ENCODE data around the gene VEGFD.
A peak's percentile ranks its signal among the peaks of the same experiment; 100 is the strongest.

Gene VEGFD

GRCh38 chrX:15401378-15401777 lies 17.2 kb upstream of the VEGFD start:
- TF ChIP-seq, protein P1, sequence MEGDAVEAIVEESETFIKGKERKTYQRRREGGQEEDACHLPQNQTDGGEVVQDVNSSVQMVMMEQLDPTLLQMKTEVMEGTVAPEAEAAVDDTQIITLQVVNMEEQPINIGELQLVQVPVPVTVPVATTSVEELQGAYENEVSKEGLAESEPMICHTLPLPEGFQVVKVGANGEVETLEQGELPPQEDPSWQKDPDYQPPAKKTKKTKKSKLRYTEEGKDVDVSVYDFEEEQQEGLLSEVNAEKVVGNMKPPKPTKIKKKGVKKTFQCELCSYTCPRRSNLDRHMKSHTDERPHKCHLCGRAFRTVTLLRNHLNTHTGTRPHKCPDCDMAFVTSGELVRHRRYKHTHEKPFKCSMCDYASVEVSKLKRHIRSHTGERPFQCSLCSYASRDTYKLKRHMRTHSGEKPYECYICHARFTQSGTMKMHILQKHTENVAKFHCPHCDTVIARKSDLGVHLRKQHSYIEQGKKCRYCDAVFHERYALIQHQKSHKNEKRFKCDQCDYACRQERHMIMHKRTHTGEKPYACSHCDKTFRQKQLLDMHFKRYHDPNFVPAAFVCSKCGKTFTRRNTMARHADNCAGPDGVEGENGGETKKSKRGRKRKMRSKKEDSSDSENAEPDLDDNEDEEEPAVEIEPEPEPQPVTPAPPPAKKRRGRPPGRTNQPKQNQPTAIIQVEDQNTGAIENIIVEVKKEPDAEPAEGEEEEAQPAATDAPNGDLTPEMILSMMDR (IDR thresholded peaks at IDR 0.05; ENCODE audit: borderline replicate concordance, control extremely low read depth, extremely low read depth, insufficient read depth, missing control alignments), result no peak
- in situ Hi-C loops (cut with MboI; ENCODE audit: low sequenced_read_pairs, unreplicated experiment), result no loop called here
- no peak for DNase-seq (ENCODE audit: low spot score)

DNA sequence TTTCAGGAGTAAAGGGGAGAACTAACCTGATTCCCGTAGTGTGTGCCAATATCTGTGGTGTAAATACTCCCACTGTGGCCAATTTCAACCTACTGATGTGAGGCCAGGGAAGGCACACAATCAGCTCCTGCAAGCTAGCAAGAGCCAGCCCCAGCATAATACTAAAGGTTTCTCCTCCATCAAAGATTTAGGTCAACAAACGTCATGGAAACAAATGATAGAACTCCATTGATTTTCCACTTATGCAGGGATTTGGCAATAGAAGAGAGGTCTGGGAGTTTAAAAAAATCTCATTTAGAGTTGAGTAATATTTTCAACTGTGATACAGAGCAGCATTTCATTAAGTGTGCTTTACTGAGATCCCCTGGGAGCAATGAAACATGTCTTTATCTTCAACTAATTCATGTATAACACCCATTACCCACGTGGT lies 15.8 kb upstream of the VEGFD start:
- TF ChIP-seq, protein P1 (IDR thresholded peaks at IDR 0.05; ENCODE audit: borderline replicate concordance, control extremely low read depth, extremely low read depth, insufficient read depth, missing control alignments), result no peak
- in situ Hi-C loops (cut with MboI; ENCODE audit: low sequenced_read_pairs, unreplicated experiment), result no loop called here
- DNase-seq (ENCODE audit: low spot score), result no peak

DNA sequence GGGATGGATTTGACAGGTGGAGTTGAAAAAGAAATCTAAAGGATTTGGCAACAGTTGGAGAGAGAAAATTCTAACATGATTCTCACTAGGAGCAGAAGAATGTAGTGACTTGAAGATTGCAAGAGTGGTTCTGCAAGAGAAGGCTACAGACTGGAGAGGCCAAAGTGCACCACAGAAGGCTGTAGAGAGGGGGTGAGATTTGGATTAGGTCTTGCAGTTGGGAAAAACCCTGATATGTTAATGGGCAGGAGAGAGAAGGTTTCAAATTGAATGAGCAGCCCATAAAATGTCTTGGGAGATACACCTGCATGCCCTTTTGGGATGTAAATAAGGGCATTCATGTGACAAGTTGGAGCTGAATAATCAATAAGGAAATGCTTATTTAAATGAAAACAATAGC lies 14.7 kb upstream of the VEGFD start:
- TF ChIP-seq, protein P1 (IDR thresholded peaks at IDR 0.05; ENCODE audit: borderline replicate concordance, control extremely low read depth, extremely low read depth, insufficient read depth, missing control alignments), result no peak
- DNase-seq (ENCODE audit: low spot score), result peak; percentile 23
- in situ Hi-C loops (cut with MboI; ENCODE audit: low sequenced_read_pairs, unreplicated experiment), result no loop called here

DNA sequence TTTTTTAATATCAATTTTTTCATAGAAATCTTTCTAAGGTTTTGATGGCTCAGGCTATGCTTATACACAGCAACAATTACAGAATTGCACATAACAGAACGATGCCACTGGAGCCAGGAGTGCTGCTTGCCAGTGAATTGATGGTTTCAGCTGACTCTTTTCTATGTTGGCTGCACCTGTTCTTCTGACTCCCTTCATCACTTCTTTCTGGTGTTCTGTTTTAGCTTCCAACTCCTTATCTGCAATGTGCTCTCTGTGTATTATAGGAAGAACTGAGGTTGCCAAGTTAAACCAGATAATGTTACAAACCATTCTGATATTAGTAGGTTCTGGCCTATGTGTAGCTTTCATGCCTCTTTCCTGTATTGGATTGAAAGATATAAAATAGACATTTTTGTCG lies 11.6 kb upstream of the VEGFD start:
- TF ChIP-seq, protein P1 (IDR thresholded peaks at IDR 0.05; ENCODE audit: borderline replicate concordance, control extremely low read depth, extremely low read depth, insufficient read depth, missing control alignments), result no peak
- in situ Hi-C loops (cut with MboI; ENCODE audit: low sequenced_read_pairs, unreplicated experiment), result no loop called here
- DNase-seq (ENCODE audit: low spot score), result no peak

DNA sequence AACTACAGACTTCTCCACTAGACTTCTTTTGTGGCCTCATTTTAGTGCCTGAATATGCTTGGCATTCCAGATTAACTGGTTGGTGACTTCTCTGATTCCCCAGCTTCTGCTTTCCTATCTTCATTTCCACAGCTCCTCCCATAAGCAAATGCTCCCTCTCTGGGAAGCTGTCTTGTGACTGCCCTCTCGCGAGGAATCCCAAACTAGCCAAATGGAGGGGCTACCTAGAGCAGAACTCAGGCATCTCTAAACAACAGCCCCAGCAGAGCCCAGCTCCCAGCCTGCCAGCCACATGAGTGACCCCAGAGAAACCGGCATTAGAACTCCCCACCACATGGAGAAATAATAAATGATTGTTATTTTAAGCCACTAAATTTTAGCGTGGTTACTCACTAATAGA lies 7.6 kb upstream of the VEGFD start:
- no peak for DNase-seq (ENCODE audit: low spot score)
- TF ChIP-seq, protein P1 (IDR thresholded peaks at IDR 0.05; ENCODE audit: borderline replicate concordance, control extremely low read depth, extremely low read depth, insufficient read depth, missing control alignments), result no peak
- in situ Hi-C loops (cut with MboI; ENCODE audit: low sequenced_read_pairs, unreplicated experiment), result no loop called here

DNA sequence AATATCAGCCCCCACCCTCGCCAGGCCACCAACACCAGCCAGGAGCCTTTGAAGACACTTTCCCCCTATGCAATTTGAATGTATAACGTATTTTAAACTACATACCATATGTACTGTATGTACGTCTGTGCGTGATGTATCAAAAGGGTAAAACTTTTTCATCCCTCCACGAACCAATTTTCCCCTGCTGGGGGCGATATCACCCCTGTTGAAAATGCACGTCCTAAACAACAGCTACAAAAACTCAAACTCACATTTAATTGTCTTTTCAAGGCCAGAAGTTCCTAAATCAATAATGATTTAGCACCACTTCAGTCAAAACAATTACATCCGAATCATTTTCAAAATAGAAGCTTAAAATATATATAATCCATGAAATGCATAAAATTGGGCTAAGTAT lies 1.4 kb downstream of the VEGFD start:
- TF ChIP-seq, protein P1 (IDR thresholded peaks at IDR 0.05; ENCODE audit: borderline replicate concordance, control extremely low read depth, extremely low read depth, insufficient read depth, missing control alignments), result no peak
- in situ Hi-C loops (cut with MboI; ENCODE audit: low sequenced_read_pairs, unreplicated experiment), result no loop called here
- DNase-seq (ENCODE audit: low spot score), result no peak

DNA sequence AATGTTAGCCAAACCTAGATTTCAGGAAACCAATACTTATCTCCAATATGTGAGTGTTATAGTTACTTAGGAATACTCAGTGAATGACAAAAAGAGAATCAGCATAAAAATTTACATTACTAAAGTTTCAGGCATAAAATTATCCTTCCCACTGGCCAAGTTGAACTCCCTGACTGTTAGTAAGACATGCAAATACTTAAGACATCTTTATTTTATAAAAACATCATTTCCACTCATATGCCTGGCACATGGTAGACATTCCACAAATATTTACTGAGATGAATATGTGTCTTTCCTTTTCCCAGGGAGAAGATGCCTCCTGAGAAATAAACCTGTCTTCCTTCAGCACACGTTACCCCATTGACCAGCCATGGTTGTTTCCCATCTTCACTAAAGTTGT lies 7.3 kb downstream of the VEGFD start:
- in situ Hi-C loops (cut with MboI; ENCODE audit: low sequenced_read_pairs, unreplicated experiment), result no loop called here
- TF ChIP-seq, protein P1 (IDR thresholded peaks at IDR 0.05; ENCODE audit: borderline replicate concordance, control extremely low read depth, extremely low read depth, insufficient read depth, missing control alignments), result no peak
- DNase-seq (ENCODE audit: low spot score), result no peak

All from GM13976 (cell line).